GM10847 (cell line): ENCODE results near the gene RNF183.

ENCODE experiments used
- POLR2A ChIP-seq: IDR thresholded peaks from 2 replicates; pipeline ENCODE4 v1.6.1; 2011; ENCODE audit not compliant: insufficient read length; ENCODE audit errors: extremely low read depth

Gene RNF183

GRCh38 chr9:113328045-113328782 lies 25.0 kb upstream of the RNF183 start:
- no peak for TF ChIP-seq POLR2A

GRCh38 chr9:113326230-113326629 lies 23.1 kb upstream of the RNF183 start:
- no peak for TF ChIP-seq POLR2A

- TF ChIP-seq POLR2A, result no peak
Observed at GRCh38 chr9:113322671-113323070, 19.5 kb upstream of the RNF183 start.

- TF ChIP-seq POLR2A, result no peak
Observed at GRCh38 chr9:113320051-113320450, 16.9 kb upstream of the RNF183 start.

- no peak for TF ChIP-seq POLR2A
Observed at GRCh38 chr9:113319054-113319453, 15.9 kb upstream of the RNF183 start.

GRCh38 chr9:113317777-113318176 lies 14.6 kb upstream of the RNF183 start:
- no peak for TF ChIP-seq POLR2A

GRCh38 chr9:113316030-113316429 lies 12.9 kb upstream of the RNF183 start:
- no peak for TF ChIP-seq POLR2A

GRCh38 chr9:113315231-113315630 lies 12.1 kb upstream of the RNF183 start:
- TF ChIP-seq POLR2A, result no peak

GRCh38 chr9:113313261-113313660 lies 10.1 kb upstream of the RNF183 start:
- no peak for TF ChIP-seq POLR2A

- no peak for TF ChIP-seq POLR2A
Observed at GRCh38 chr9:113311961-113312360, 8.8 kb upstream of the RNF183 start.

GRCh38 chr9:113310538-113310937 lies 7.4 kb upstream of the RNF183 start:
- no peak for TF ChIP-seq POLR2A

- TF ChIP-seq POLR2A, result no peak
Observed at GRCh38 chr9:113309204-113309813, 6.1 kb upstream of the RNF183 start.

GRCh38 chr9:113307396-113307975 lies 4.3 kb upstream of the RNF183 start:
- no peak for TF ChIP-seq POLR2A

- TF ChIP-seq POLR2A, result no peak
Observed at GRCh38 chr9:113306566-113306965, 3.4 kb upstream of the RNF183 start.

GRCh38 chr9:113301548-113301947 lies 1.6 kb downstream of the RNF183 start:
- TF ChIP-seq POLR2A, result no peak

- no peak for TF ChIP-seq POLR2A
Observed at GRCh38 chr9:113299800-113300292, 3.3 kb downstream of the RNF183 start.

- TF ChIP-seq POLR2A, result no peak
Observed at GRCh38 chr9:113298924-113299770, 4.0 kb downstream of the RNF183 start.
